Neural cell (in vitro differentiated cells): ENCODE data around the gene PIGC. TPM values are rescaled to one million over a fixed set of nuclear protein-coding genes. Genes with fewer than 3 reads are reported as not detected.

ENCODE experiments used
- H2AFZ ChIP-seq: fragments of 200-600, 300-800 bp; sonication (generic), shearing (Covaris generic); 2 replicates; pipeline ENCODE4 v1.6.0; 2014; ENCODE audit warnings: low read depth, mild to moderate bottlenecking, antibody characterized with exemption, low read length, moderate library complexity
- H3F3A ChIP-seq: fragments of 200-600 bp; shearing (Covaris generic); 2 replicates; pipeline ENCODE4 v1.6.1; 2016; ENCODE audit warnings: mild to moderate bottlenecking, moderate library complexity, mixed read lengths, antibody characterized with exemption, low read length; ENCODE audit not compliant: insufficient read depth, poor library complexity, severe bottlenecking
- H3K27ac ChIP-seq: fragments of 200-600, 300-800 bp; sonication (generic), shearing (Covaris generic); 2 replicates; pipeline ENCODE4 v1.5.1; 2014; ENCODE audit warnings: mild to moderate bottlenecking, low read length, moderate library complexity
- H3K27me3 ChIP-seq: fragments of 300-800, 200-600 bp; sonication (generic), shearing (Covaris generic); 2 replicates; pipeline ENCODE4 v1.6.0; 2014; ENCODE audit warnings: mild to moderate bottlenecking, low read depth, low read length, moderate library complexity; ENCODE audit not compliant: insufficient read depth
- H3K36me3 ChIP-seq: fragments of 300-800, 200-600 bp; sonication (generic), shearing (Covaris generic); 2 replicates; pipeline ENCODE4 v1.5.1; 2014; ENCODE audit warnings: mild to moderate bottlenecking, antibody characterized with exemption, low read length, moderate library complexity; ENCODE audit not compliant: insufficient read depth
- H3K4me2 ChIP-seq: fragments of 300-800, 200-600 bp; sonication (generic), shearing (Covaris generic); 2 replicates; pipeline ENCODE4 v1.6.0; 2014; ENCODE audit warnings: mild to moderate bottlenecking, low read length
- H3K4me3 ChIP-seq: fragments of 300-800, 200-600 bp; sonication (generic), shearing (Covaris generic); 2 replicates; pipeline ENCODE4 v1.5.1; 2014; ENCODE audit warnings: mild to moderate bottlenecking, low read length, moderate library complexity
- H3K79me2 ChIP-seq: fragments of 200-600 bp; shearing (Covaris generic); replicated peaks from 2 replicates; pipeline ENCODE4 v1.6.0; 2014; ENCODE audit warnings: mild to moderate bottlenecking, low read length, moderate library complexity; ENCODE audit not compliant: insufficient read depth
- H3K9ac ChIP-seq: fragments of 300-800, 200-600 bp; sonication (generic), shearing (Covaris generic); 2 replicates; pipeline ENCODE4 v1.6.1; 2016; ENCODE audit warnings: mild to moderate bottlenecking, low read length, mixed read lengths
- H3K9me2 ChIP-seq: fragments of 200-600 bp; shearing (Covaris generic); 2 replicates; pipeline ENCODE4 v1.6.1; 2016; ENCODE audit warnings: mild to moderate bottlenecking, low read length, mixed read lengths; ENCODE audit not compliant: insufficient read depth
- H3K9me3 ChIP-seq: fragments of 200-600, 300-800 bp; sonication (generic), shearing (Covaris generic); 2 replicates; pipeline ENCODE4 v1.6.1; 2016; ENCODE audit warnings: mild to moderate bottlenecking, mixed run types, low read length, moderate library complexity, mixed read lengths
- H4K20me1 ChIP-seq: fragments of 200-600 bp; shearing (Covaris generic); 2 replicates; pipeline ENCODE4 v1.6.1; 2016; ENCODE audit warnings: mild to moderate bottlenecking, mixed run types; ENCODE audit not compliant: insufficient read depth
- CTCF ChIP-seq: fragments of 450-650 bp; IDR thresholded peaks from 2 replicates; pipeline ENCODE4 v1.5.1; 2014; ENCODE audit warnings: antibody characterized with exemption, mild to moderate bottlenecking, moderate library complexity; ENCODE audit not compliant: poor library complexity, severe bottlenecking
- EP300 ChIP-seq: fragments of 450-650 bp; conservative IDR thresholded peaks from 2 replicates; pipeline ENCODE4 v1.6.1; 2014; ENCODE audit warnings: antibody characterized with exemption, mild to moderate bottlenecking, moderate library complexity; ENCODE audit not compliant: poor library complexity, severe bottlenecking
- EZH2 ChIP-seq: fragments of 200-600, 300-800 bp; shearing (Covaris generic), sonication (generic); IDR thresholded peaks from 2 replicates; pipeline ENCODE4 v1.6.1; 2014; ENCODE audit warnings: antibody characterized with exemption, low read length, borderline replicate concordance, mild to moderate bottlenecking; ENCODE audit not compliant: insufficient read depth, poor library complexity, severe bottlenecking
- MXI1 ChIP-seq: fragments of 450-650 bp; conservative IDR thresholded peaks from 2 replicates; pipeline ENCODE4 v1.6.1; 2014; ENCODE audit warnings: antibody characterized with exemption, mild to moderate bottlenecking; ENCODE audit not compliant: poor library complexity, severe bottlenecking
- POLR2AphosphoS5 ChIP-seq: IDR thresholded peaks from 2 replicates; pipeline ENCODE4 v1.6.1; 2012
- RAD21 ChIP-seq: fragments of 450-650 bp; conservative IDR thresholded peaks from 2 replicates; pipeline ENCODE4 v1.6.1; 2014; ENCODE audit warnings: antibody characterized with exemption, mild to moderate bottlenecking, moderate library complexity
- REST ChIP-seq: IDR thresholded peaks from 2 replicates; pipeline ENCODE4 v1.6.1; 2012; ENCODE audit warnings: borderline replicate concordance
- SMC3 ChIP-seq: fragments of 450-650 bp; conservative IDR thresholded peaks from 2 replicates; pipeline ENCODE4 v1.6.1; 2014; ENCODE audit warnings: antibody characterized with exemption, mild to moderate bottlenecking, moderate library complexity; ENCODE audit not compliant: poor library complexity
- TAF1 ChIP-seq: IDR thresholded peaks from 2 replicates; pipeline ENCODE4 v1.6.1; 2012; ENCODE audit warnings: low read depth
- polyA plus RNA-seq: library from polyadenylated mRNA; depleted of rRNA; stranded (reverse); fragments of >200 nt; gene quantifications from 2 replicates; pipeline ENCODE4 v1.2.3, GENCODE V29; 2014

Gene PIGC
- polyA plus RNA-seq, 1 donor from 2014 or later: 69.3 TPM

GRCh38 chr1:172483448-172483847 is 39.6 kb upstream of the PIGC start:
- no peaks in the 10 kb centered on the region for H3K79me2 ChIP-seq
- no peak for TF ChIP-seq REST
- TF ChIP-seq EZH2: no peak
- no peak for TF ChIP-seq EP300
- TF ChIP-seq POLR2AphosphoS5: no peak
- TF ChIP-seq MXI1: no peak
- H3K27me3 ChIP-seq: no peaks in the 10 kb centered on the region
- no peak overlapping the region for H3K27ac ChIP-seq
- no peak overlapping the region for H3K9ac ChIP-seq
- H3K4me3 ChIP-seq: no peak overlapping the region
- H3K9me3 ChIP-seq: no peaks in the 10 kb centered on the region
- H3K9me2 ChIP-seq: no peaks in the 10 kb centered on the region
- H3K4me2 ChIP-seq: no peak overlapping the region
- H3K36me3 ChIP-seq: no peaks in the 10 kb centered on the region
- H3F3A ChIP-seq: no peaks in the 10 kb centered on the region
- H4K20me1 ChIP-seq: no peaks in the 10 kb centered on the region
- H2AFZ ChIP-seq: no peak overlapping the region

GRCh38 chr1:172482044-172482443 is 38.2 kb upstream of the PIGC start:
- Histone ChIP-seq H3K27me3 (no peaks in the 10 kb centered on the region), H3K36me3 (no peaks in the 10 kb centered on the region), H3K4me2 (no peak overlapping the region), H3K9me3 (no peaks in the 10 kb centered on the region), H3K9ac (no peak overlapping the region), H3F3A (no peaks in the 10 kb centered on the region), H3K79me2 (no peaks in the 10 kb centered on the region), H3K4me3 (no peak overlapping the region), H4K20me1 (no peaks in the 10 kb centered on the region), H3K27ac (no peak overlapping the region), H3K9me2 (no peaks in the 10 kb centered on the region), H2AFZ (no peak overlapping the region)
- TF ChIP-seq EP300 (no peak), CTCF (no peak), SMC3 (no peak), REST (no peak), EZH2 (no peak), POLR2AphosphoS5 (no peak), RAD21 (no peak), MXI1 (no peak), TAF1 (no peak)
